Measurements from ENCODE around the gene TTYH3. TPM values are rescaled to one million over a fixed set of nuclear protein-coding genes. Genes with fewer than 3 reads are reported as not detected.

Gene TTYH3
- total RNA-seq, 1 donor from 2014 or later = 296 TPM

DNA sequence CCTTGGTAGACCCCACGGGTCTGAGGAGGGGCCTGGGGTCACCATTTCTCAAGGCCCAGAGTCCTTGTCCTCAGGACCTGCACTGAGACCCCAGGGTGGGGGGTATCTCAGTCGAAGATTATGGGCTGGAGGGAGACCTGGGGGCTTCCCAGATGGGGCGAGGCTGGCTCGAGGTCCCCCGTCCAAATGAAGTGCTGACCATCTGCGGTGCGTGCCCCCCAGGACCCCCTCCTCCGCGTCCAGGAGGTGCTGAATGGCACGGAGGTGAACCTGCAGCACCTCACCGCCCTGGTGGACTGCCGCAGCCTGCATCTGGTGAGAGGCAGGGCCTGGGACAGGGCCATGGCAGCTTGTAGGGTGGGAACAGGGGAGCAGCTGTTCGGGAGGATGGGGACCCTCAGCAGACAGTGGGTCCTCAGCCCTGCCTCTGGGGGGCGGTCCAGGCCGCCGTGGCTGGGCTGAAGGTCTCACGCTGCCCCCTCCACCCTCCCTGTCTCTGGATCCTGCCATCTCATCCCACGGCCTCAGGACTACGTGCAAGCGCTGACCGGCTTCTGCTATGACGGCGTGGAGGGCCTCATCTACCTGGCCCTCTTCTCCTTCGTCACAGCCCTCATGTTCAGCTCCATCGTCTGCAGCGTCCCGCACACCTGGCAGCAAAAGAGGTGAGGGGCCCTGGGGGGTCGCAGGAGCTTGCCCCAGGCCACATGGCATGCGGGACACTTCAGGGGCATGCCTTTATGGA is 24.3 kb downstream of the TTYH3 start:
- Mint-ChIP-seq H3K9me3 (no peaks in the 10 kb centered on the region), H3K36me3 (peaks cover 5% of the 10 kb centered on the region), H3K4me1 (no peaks in the 10 kb centered on the region), H3K27ac (no peak overlapping the region), H3K27me3 (ENCODE audit: low read depth) (no peaks in the 10 kb centered on the region), H3K4me3 (no peak overlapping the region)
- TF ChIP-seq, protein P1, sequence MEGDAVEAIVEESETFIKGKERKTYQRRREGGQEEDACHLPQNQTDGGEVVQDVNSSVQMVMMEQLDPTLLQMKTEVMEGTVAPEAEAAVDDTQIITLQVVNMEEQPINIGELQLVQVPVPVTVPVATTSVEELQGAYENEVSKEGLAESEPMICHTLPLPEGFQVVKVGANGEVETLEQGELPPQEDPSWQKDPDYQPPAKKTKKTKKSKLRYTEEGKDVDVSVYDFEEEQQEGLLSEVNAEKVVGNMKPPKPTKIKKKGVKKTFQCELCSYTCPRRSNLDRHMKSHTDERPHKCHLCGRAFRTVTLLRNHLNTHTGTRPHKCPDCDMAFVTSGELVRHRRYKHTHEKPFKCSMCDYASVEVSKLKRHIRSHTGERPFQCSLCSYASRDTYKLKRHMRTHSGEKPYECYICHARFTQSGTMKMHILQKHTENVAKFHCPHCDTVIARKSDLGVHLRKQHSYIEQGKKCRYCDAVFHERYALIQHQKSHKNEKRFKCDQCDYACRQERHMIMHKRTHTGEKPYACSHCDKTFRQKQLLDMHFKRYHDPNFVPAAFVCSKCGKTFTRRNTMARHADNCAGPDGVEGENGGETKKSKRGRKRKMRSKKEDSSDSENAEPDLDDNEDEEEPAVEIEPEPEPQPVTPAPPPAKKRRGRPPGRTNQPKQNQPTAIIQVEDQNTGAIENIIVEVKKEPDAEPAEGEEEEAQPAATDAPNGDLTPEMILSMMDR (IDR thresholded peaks at IDR 0.05; ENCODE audit: unreplicated experiment) = no peak
- DNase-seq (ENCODE audit: low spot score in 2 of 2, unreplicated experiment in 2 of 2) = no peak

DNA sequence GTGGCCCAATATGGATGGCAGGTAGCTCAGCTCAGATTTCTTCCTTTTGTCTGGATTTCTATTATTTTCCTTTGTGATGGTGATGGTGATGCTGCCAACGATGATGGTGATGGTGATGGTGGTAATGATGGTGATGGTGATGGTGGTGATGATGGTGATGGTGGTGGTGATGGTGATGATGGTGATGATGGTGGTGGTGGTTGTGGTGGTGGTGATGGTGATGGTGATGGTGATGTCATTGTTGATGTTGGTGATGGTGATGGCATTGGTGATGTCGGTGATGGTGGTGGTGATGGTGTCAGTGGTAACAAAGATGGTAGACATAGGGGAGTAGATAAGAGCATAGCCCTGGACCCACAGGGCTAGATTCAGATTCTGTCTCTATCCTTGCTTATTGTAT is 25.4 kb downstream of the TTYH3 start:
- Mint-ChIP-seq H3K27ac (no peak overlapping the region), H3K4me1 (no peaks in the 10 kb centered on the region), H3K4me3 (no peak overlapping the region), H3K27me3 (ENCODE audit: low read depth) (no peaks in the 10 kb centered on the region), H3K36me3 (peaks cover 5% of the 10 kb centered on the region), H3K9me3 (no peaks in the 10 kb centered on the region)
- TF ChIP-seq, protein P1 (IDR thresholded peaks at IDR 0.05; ENCODE audit: unreplicated experiment) = no peak
- no peak for DNase-seq (ENCODE audit: low spot score in 2 of 2, unreplicated experiment in 2 of 2)

DNA sequence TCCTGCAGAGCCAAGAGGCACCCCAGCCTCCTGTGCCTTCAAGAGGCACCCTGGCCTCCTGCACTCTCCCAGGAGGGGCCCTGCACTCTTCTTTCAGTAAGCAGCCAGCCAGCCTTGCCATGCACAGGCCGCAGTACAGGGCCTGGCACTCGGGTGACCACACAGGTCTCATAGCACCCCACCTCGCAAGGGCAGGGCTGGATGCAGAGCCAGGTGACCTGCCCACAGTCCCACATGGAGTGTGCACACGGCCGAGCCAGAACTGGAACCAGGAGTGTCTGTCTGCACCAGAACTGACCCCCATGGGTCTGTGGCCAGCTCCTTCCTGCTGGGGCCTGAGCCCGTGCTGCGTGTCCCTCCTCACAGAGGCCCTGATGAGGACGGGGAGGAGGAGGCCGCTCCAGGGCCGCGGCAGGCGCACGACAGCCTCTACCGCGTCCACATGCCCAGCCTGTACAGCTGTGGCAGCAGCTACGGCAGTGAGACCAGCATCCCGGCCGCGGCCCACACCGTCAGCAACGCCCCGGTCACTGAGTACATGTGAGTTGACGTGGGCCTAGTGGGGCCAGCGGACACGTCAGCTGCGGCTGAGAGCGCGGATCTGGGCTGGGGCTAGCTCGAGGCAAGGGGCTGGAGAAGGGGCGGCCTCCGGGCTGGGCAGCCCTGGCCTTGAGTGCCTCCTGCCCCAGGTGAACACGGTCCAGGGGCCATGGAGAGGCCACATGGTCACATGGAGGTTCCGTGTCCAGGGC is 26.3 kb downstream of the TTYH3 start:
- TF ChIP-seq, protein P1 (IDR thresholded peaks at IDR 0.05; ENCODE audit: unreplicated experiment) = no peak
- no peaks in the 10 kb centered on the region for H3K4me1 Mint-ChIP-seq
- DNase-seq (ENCODE audit: low spot score in 2 of 2, unreplicated experiment in 2 of 2) = no peak
- H3K4me3 Mint-ChIP-seq = no peak overlapping the region
- peaks cover 8% of the 10 kb centered on the region for H3K36me3 Mint-ChIP-seq
- no peaks in the 10 kb centered on the region for H3K9me3 Mint-ChIP-seq
- H3K27me3 Mint-ChIP-seq (ENCODE audit: low read depth) = no peaks in the 10 kb centered on the region
- no peak overlapping the region for H3K27ac Mint-ChIP-seq

DNA sequence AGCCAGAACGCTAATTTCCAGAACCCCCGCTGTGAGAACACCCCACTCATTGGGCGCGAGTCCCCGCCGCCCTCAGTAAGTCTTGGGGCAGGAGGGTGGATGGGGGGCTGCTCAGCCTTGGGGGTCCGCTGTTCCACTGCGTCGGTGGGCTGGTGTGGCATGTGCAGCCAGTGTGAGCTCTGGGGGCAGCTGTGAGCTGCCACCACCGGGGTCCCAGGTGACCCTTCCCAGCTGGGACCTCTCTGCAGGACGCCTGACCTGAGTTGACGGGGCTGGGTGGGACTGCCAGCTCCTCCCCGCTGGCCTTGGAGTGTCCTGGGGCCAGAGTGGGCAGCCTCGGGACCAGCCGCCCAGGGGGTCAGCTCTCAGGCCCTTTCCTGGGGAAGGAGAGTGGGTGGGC is 27.2 kb downstream of the TTYH3 start:
- peaks cover 8% of the 10 kb centered on the region for H3K36me3 Mint-ChIP-seq
- no peaks in the 10 kb centered on the region for H3K27me3 Mint-ChIP-seq (ENCODE audit: low read depth)
- H3K27ac Mint-ChIP-seq = no peak overlapping the region
- DNase-seq (ENCODE audit: low spot score in 2 of 2, unreplicated experiment in 2 of 2) = no peak
- no peaks in the 10 kb centered on the region for H3K4me1 Mint-ChIP-seq
- no peak overlapping the region for H3K4me3 Mint-ChIP-seq
- H3K9me3 Mint-ChIP-seq = no peaks in the 10 kb centered on the region
- TF ChIP-seq, protein P1 (IDR thresholded peaks at IDR 0.05; ENCODE audit: unreplicated experiment) = no peak

DNA sequence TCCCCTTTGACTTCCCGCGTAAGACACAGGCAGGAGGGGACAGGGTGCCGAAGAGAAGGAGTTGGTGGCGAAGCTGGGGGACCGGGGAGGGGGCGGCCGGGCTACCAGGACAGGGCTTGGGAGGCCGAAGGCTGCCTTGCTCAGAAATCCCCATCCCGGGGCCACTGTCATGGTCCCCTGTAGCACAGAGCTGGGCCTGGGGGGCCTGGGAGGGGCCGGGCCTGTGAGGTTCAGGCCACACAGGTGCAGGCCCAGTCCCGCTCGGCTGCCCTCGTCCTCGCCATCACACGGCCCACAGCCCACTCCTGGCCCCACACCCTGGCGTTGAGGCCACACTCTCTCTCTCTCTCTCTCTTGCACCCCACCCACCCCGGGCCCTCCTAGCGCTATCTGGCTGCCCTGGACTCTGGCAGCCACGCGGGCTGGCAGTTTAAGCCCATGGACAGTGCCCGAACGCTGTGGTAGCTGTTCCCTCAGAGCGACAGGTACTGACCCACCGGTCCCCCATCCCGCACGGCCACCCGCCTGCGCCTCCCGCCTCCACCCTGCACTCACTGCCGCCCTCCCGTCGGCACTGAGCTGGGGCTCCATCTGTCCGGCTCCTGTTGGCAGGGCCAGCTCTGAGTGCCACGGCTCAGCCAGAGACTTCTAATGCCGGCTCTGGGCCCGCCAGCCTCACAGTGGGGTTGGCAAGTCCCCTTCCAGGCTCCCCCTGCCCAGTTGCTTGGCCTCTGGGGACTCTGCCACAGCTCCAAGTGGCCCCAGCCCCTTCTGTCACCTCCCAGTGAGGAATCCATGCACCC is 28.0 kb downstream of the TTYH3 start:
- H3K27me3 Mint-ChIP-seq (ENCODE audit: low read depth) = no peaks in the 10 kb centered on the region
- H3K27ac Mint-ChIP-seq = no peak overlapping the region
- no peaks in the 10 kb centered on the region for H3K4me1 Mint-ChIP-seq
- peaks cover 8% of the 10 kb centered on the region for H3K36me3 Mint-ChIP-seq
- H3K4me3 Mint-ChIP-seq = no peak overlapping the region
- TF ChIP-seq, protein P1 (IDR thresholded peaks at IDR 0.05; ENCODE audit: unreplicated experiment) = no peak
- no peaks in the 10 kb centered on the region for H3K9me3 Mint-ChIP-seq
- DNase-seq (ENCODE audit: low spot score in 2 of 2, unreplicated experiment in 2 of 2) = no peak

All from mesothelial cell of epicardium (in vitro differentiated cells).